H9 (cell line): Measurements from ENCODE around the gene C14orf39. TPM values are rescaled to one million over a fixed set of nuclear protein-coding genes. Genes with fewer than 3 reads are reported as not detected.

Source experiments
- DNase-seq: peaks from one replicate; pipeline ENCODE4 v3.0.0-alpha.2; 2017
- H2AFZ ChIP-seq: one replicate; pipeline ENCODE4 v1.6.1; 2013; ENCODE audit warnings: mild to moderate bottlenecking, low read length, control low read depth, moderate library complexity
- H2AK5ac ChIP-seq: 2 replicates; pipeline ENCODE4 v1.6.1; 2013; ENCODE audit warnings: low read length, control low read depth, mixed read lengths; ENCODE audit not compliant: insufficient read length
- H2BK120ac ChIP-seq: one replicate; pipeline ENCODE4 v1.6.1; 2013; ENCODE audit warnings: low read depth, mild to moderate bottlenecking, low read length, control low read depth, inconsistent platforms; ENCODE audit not compliant: poor library complexity, severe bottlenecking
- H2BK12ac ChIP-seq: 2 replicates; pipeline ENCODE4 v1.6.1; 2013; ENCODE audit warnings: low read length, control low read depth, mixed read lengths, low read depth; ENCODE audit not compliant: insufficient read length
- H2BK15ac ChIP-seq: 2 replicates; pipeline ENCODE4 v1.6.1; 2013; ENCODE audit warnings: low read depth, low read length, control low read depth
- H2BK20ac ChIP-seq: one replicate; pipeline ENCODE4 v1.6.1; 2013; ENCODE audit warnings: low read depth, mild to moderate bottlenecking, low read length, control low read depth, inconsistent platforms; ENCODE audit not compliant: poor library complexity, severe bottlenecking
- H2BK5ac ChIP-seq: 2 replicates; pipeline ENCODE4 v1.6.1; 2013; ENCODE audit warnings: low read length, control low read depth, mixed read lengths; ENCODE audit not compliant: insufficient read length
- H3K14ac ChIP-seq: 2 replicates; pipeline ENCODE4 v1.6.1; 2013; ENCODE audit warnings: low read length, control low read depth; ENCODE audit not compliant: insufficient read depth
- H3K18ac ChIP-seq: 2 replicates; pipeline ENCODE4 v1.6.1; 2013; ENCODE audit warnings: low read depth, mild to moderate bottlenecking, mixed read lengths, low read length, control low read depth; ENCODE audit not compliant: insufficient read length
- H3K23ac ChIP-seq: 2 replicates; pipeline ENCODE4 v1.6.1; 2013; ENCODE audit warnings: low read length, control low read depth, mixed read lengths, low read depth; ENCODE audit not compliant: insufficient read length
- H3K23me2 ChIP-seq: 2 replicates; pipeline ENCODE4 v1.6.1; 2013; ENCODE audit warnings: low read depth, mild to moderate bottlenecking, mixed read lengths, low read length, control low read depth; ENCODE audit not compliant: insufficient read length, poor library complexity, severe bottlenecking
- H3K27ac ChIP-seq: 2 replicates; pipeline ENCODE4 v1.5.1; 2013; ENCODE audit warnings: low read length, control low read depth, mixed read lengths, low read depth; ENCODE audit not compliant: insufficient read length
- H3K27me3 ChIP-seq: 2 replicates; pipeline ENCODE4 v1.6.1; 2013; ENCODE audit warnings: low read length, control low read depth, inconsistent platforms; ENCODE audit not compliant: insufficient read depth
- H3K4ac ChIP-seq: 2 replicates; pipeline ENCODE4 v1.6.1; 2013; ENCODE audit warnings: low read depth, mild to moderate bottlenecking, control low read depth, inconsistent platforms, low read length, moderate library complexity
- H3K4me1 ChIP-seq: 2 replicates; pipeline ENCODE4 v1.6.1; 2013; ENCODE audit warnings: low read length, control low read depth, inconsistent platforms; ENCODE audit not compliant: insufficient read depth
- H3K4me2 ChIP-seq: 2 replicates; pipeline ENCODE4 v1.6.1; 2013; ENCODE audit warnings: low read length, control low read depth, mixed read lengths; ENCODE audit not compliant: insufficient read length, insufficient read depth
- H3K56ac ChIP-seq: 2 replicates; pipeline ENCODE4 v1.6.1; 2013; ENCODE audit warnings: low read depth, mild to moderate bottlenecking, mixed read lengths, low read length, control low read depth; ENCODE audit not compliant: insufficient read length
- H3K79me1 ChIP-seq: 2 replicates; pipeline ENCODE4 v1.6.1; 2013; ENCODE audit warnings: low read depth, mild to moderate bottlenecking, moderate library complexity, low read length, control low read depth, inconsistent platforms; ENCODE audit not compliant: insufficient read depth, poor library complexity, severe bottlenecking
- H3K79me2 ChIP-seq: 2 replicates; pipeline ENCODE4 v1.6.1; 2013; ENCODE audit warnings: low read length, control low read depth, inconsistent platforms; ENCODE audit not compliant: insufficient read depth
- H3K9ac ChIP-seq: 2 replicates; pipeline ENCODE4 v1.6.1; 2013; ENCODE audit warnings: low read length, control low read depth, mixed read lengths; ENCODE audit not compliant: insufficient read length; ENCODE audit errors: extremely low read depth
- H3K9me3 ChIP-seq: one replicate; pipeline ENCODE4 v1.6.1; 2013; ENCODE audit warnings: low read depth, low read length, inconsistent platforms; ENCODE audit not compliant: control insufficient read depth
- H3T11ph ChIP-seq: one replicate; pipeline ENCODE4 v1.6.1; 2013; ENCODE audit warnings: mild to moderate bottlenecking, low read length, control low read depth, inconsistent platforms
- H4K20me1 ChIP-seq: one replicate; pipeline ENCODE4 v1.6.1; 2013; ENCODE audit not compliant: control insufficient read depth, insufficient read length, insufficient read depth
- H4K5ac ChIP-seq: 2 replicates; pipeline ENCODE4 v1.6.1; 2013; ENCODE audit warnings: low read depth, mild to moderate bottlenecking, mixed read lengths, low read length, control low read depth; ENCODE audit not compliant: insufficient read length
- H4K8ac ChIP-seq: replicated peaks from 2 replicates; pipeline ENCODE4 v1.6.1; 2013; ENCODE audit warnings: low read length, control low read depth, mixed read lengths, low read depth; ENCODE audit not compliant: insufficient read length
- H4K91ac ChIP-seq: 2 replicates; pipeline ENCODE4 v1.6.1; 2013; ENCODE audit warnings: low read depth, mild to moderate bottlenecking, moderate library complexity, mixed read lengths, low read length, control low read depth; ENCODE audit not compliant: insufficient read length
- H3K27ac Mint-ChIP-seq, 3 experiments: 2 replicates in 2 of 3; 3 replicates in 1 of 3; pipeline ENCODE4 v1.8.0; 2020 to 2021; ENCODE audit warnings: mixed read lengths in 3 of 3, mild to moderate bottlenecking in 1 of 3, moderate library complexity in 1 of 3
- H3K27me3 Mint-ChIP-seq: 2 replicates; pipeline ENCODE4 v1.8.0; 2021; ENCODE audit warnings: low read depth, mild to moderate bottlenecking, moderate library complexity, mixed read lengths
- H3K36me3 Mint-ChIP-seq, 3 experiments: 2 replicates in 2 of 3; 3 replicates in 1 of 3; pipeline ENCODE4 v1.8.0; 2020 to 2021; ENCODE audit warnings: low read depth in 3 of 3, mixed read lengths in 3 of 3; ENCODE audit not compliant: insufficient read depth in 1 of 3
- H3K4me1 Mint-ChIP-seq, 2 experiments: 2 replicates each; pipeline ENCODE4 v1.8.0; 2020; ENCODE audit warnings: mixed read lengths in 2 of 2
- H3K4me3 Mint-ChIP-seq, 2 experiments: 2 replicates in 1 of 2; 3 replicates in 1 of 2; pipeline ENCODE4 v1.8.0; 2020 to 2021; ENCODE audit warnings: mild to moderate bottlenecking in 2 of 2, mixed read lengths in 2 of 2, moderate library complexity in 1 of 2
- H3K9me3 Mint-ChIP-seq, 2 experiments: 2 replicates in 1 of 2; 3 replicates in 1 of 2; pipeline ENCODE4 v1.8.0; 2020; ENCODE audit warnings: mild to moderate bottlenecking in 2 of 2, mixed read lengths in 2 of 2, moderate library complexity in 1 of 2
- WGBS: extraction: QIAGEN DNeasy Blood & Tissue Kit; methylation state at CpG from one replicate; pipeline ENCODE4 v1.1.7; 2013; ENCODE audit warnings: missing lambda C conversion rate, low lambda C conversion rate, mixed read lengths; ENCODE audit not compliant: insufficient read length; ENCODE audit errors: extremely low coverage; 5-methylcytosine and 5-hydroxymethylcytosine counted together
- total RNA-seq: library from RNA; stranded (reverse); gene quantifications from 2 replicates; pipeline ENCODE4 v1.2.1, GENCODE V29; 2021
- TF ChIP-seq, protein P1 (sequence below): fragments of 200-600 bp; sonication (generic); conservative IDR thresholded peaks from 3 replicates; pipeline ENCODE4 v1.8.0; 2021; ENCODE audit warnings: antibody characterized with exemption, mild to moderate bottlenecking

Gene C14orf39
- total RNA-seq, 1 experiment from 2014 or later = 1.8 TPM

- Histone ChIP-seq H3K27ac (no peak overlapping the region), H3K79me2 (no peaks in the 10 kb centered on the region), H3K27me3 (peaks cover 56% of the 10 kb centered on the region), H2BK15ac (no peak overlapping the region), H3K14ac (no peak overlapping the region), H3K23me2 (peaks cover 16% of the 10 kb centered on the region), H3K9me3 (no peaks in the 10 kb centered on the region), H3K23ac (no peak overlapping the region), H3K9ac (no peak overlapping the region), H4K20me1 (peaks cover 4% of the 10 kb centered on the region), H2BK20ac (no peak overlapping the region), H3K18ac (no peak overlapping the region), H4K8ac (no peak overlapping the region), H3K4ac (no peak overlapping the region), H3K56ac (no peak overlapping the region), H2BK120ac (no peak overlapping the region), H4K5ac (no peak overlapping the region), H3T11ph (no peak overlapping the region), H3K79me1 (no peaks in the 10 kb centered on the region), H2AK5ac (no peak overlapping the region), H3K4me2 (peak overlapping the region; percentile 53), H2BK12ac (no peak overlapping the region), H4K91ac (no peak overlapping the region), H2BK5ac (no peak overlapping the region), H3K4me1 (peaks cover 4% of the 10 kb centered on the region; the same call in 1 of the 2 replicates), H2AFZ (no peak overlapping the region)
- Mint-ChIP-seq H3K4me3 (peak overlapping the region; percentile 67 to 85), H3K9me3 (peaks cover 3 to 10% of the 10 kb centered on the region in 2 experiments; a peak in 1 of 5 replicates), H3K27me3 (peaks cover 88% of the 10 kb centered on the region), H3K4me1 (peaks cover 31 to 41% of the 10 kb centered on the region in 2 experiments), H3K36me3 (no peaks in the 10 kb centered on the region), H3K27ac (no peak overlapping the region)
- DNase-seq = no peak
- TF ChIP-seq, protein P1, sequence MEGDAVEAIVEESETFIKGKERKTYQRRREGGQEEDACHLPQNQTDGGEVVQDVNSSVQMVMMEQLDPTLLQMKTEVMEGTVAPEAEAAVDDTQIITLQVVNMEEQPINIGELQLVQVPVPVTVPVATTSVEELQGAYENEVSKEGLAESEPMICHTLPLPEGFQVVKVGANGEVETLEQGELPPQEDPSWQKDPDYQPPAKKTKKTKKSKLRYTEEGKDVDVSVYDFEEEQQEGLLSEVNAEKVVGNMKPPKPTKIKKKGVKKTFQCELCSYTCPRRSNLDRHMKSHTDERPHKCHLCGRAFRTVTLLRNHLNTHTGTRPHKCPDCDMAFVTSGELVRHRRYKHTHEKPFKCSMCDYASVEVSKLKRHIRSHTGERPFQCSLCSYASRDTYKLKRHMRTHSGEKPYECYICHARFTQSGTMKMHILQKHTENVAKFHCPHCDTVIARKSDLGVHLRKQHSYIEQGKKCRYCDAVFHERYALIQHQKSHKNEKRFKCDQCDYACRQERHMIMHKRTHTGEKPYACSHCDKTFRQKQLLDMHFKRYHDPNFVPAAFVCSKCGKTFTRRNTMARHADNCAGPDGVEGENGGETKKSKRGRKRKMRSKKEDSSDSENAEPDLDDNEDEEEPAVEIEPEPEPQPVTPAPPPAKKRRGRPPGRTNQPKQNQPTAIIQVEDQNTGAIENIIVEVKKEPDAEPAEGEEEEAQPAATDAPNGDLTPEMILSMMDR = no peak
- WGBS = no CpG with 5 or more reads among the region's 10 CpGs
Observed at GRCh38 chr14:60514378-60514740, 28.5 kb upstream of the C14orf39 start.
